ENCODE results near the gene UNC79. TPM values are rescaled to one million over a fixed set of nuclear protein-coding genes. Genes with fewer than 3 reads are reported as not detected.
A peak's percentile ranks its signal among the peaks of the same experiment; 100 is the strongest.

Gene UNC79
- total and polyA plus RNA-seq, 3 donors from 2014 or later, result 4.3 to 10.7 (median 5.5) TPM

DNA sequence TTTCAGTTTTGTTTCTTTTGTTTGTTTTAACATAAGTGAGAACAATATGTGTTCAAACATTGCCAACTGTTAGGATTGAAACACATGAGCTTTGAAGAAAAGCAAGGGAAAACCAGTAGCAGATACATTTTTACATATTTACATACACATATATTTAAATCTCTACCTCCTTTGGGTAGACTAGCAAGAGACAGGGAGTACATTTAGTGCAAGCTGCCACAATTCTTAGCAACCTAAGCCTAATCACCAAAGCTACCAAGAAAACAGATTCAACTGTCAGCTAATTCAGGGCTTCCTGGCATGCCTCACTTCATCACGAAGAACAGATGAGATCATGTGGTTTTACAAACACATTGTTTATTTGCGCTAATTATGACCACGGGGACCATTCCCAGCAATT, 214.5 kb downstream of the UNC79 start:
- TF ChIP-seq POLR2A (IDR thresholded peaks at IDR 0.05), result no peak
- TF ChIP-seq, protein P1, sequence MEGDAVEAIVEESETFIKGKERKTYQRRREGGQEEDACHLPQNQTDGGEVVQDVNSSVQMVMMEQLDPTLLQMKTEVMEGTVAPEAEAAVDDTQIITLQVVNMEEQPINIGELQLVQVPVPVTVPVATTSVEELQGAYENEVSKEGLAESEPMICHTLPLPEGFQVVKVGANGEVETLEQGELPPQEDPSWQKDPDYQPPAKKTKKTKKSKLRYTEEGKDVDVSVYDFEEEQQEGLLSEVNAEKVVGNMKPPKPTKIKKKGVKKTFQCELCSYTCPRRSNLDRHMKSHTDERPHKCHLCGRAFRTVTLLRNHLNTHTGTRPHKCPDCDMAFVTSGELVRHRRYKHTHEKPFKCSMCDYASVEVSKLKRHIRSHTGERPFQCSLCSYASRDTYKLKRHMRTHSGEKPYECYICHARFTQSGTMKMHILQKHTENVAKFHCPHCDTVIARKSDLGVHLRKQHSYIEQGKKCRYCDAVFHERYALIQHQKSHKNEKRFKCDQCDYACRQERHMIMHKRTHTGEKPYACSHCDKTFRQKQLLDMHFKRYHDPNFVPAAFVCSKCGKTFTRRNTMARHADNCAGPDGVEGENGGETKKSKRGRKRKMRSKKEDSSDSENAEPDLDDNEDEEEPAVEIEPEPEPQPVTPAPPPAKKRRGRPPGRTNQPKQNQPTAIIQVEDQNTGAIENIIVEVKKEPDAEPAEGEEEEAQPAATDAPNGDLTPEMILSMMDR (IDR thresholded peaks at IDR 0.05), result no peak
- H3K9me3 ChIP-seq, result no peaks in the 10 kb centered on the region
- no peaks in the 10 kb centered on the region for H3K36me3 ChIP-seq (ENCODE audit: low read depth, missing control alignments)
- no peak for DNase-seq
- no peaks in the 10 kb centered on the region for H3K4me1 ChIP-seq
- WGBS, 2 donors, result 72 to 79% methylated on average over 3 of the region's 3 CpGs
- intact Hi-C loops (cut with DNase I; ENCODE audit: low total_unique reads), result no loop called here
- H3K27ac ChIP-seq, result no peak overlapping the region
- H3K4me3 ChIP-seq, result no peak overlapping the region
- no peaks in the 10 kb centered on the region for H3K27me3 ChIP-seq

GRCh38 chr14:93648440-93649168, 217.9 kb downstream of the UNC79 start:
- Histone ChIP-seq H3K4me3 (no peak overlapping the region), H3K36me3 (ENCODE audit: low read depth, missing control alignments) (no peaks in the 10 kb centered on the region), H3K9me3 (no peaks in the 10 kb centered on the region), H3K27ac (no peak overlapping the region), H3K27me3 (no peaks in the 10 kb centered on the region), H3K4me1 (no peaks in the 10 kb centered on the region)
- no peak for TF ChIP-seq POLR2A (IDR thresholded peaks at IDR 0.05)
- no peak for DNase-seq
- 66 to 76% methylated on average over 5 of the region's 5 CpGs for WGBS, 2 donors
- intact Hi-C loops (cut with DNase I; ENCODE audit: low total_unique reads), result no loop called here

DNA sequence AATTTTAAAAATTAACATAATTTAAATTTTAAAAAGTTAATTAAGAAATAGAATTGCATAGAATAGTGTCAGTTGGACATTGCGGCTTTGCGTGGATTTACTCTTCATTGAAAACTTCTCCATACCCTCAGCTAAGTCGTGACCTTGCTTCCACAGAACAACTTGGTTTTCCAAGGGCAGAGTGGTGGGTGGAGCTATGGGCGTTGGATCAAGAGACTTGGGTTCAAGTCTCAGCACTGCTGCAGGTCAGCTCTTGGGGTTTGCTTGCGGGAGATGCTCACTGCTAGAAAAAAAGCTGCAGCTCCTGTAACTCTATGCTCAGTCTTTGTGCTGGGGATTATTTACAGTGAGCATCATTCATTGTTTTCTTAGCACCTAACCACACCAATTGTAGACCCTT, 223.9 kb downstream of the UNC79 start:
- Histone ChIP-seq H3K4me1 (no peaks in the 10 kb centered on the region), H3K27me3 (no peaks in the 10 kb centered on the region), H3K36me3 (ENCODE audit: low read depth, missing control alignments) (no peaks in the 10 kb centered on the region), H3K27ac (no peak overlapping the region), H3K9me3 (no peaks in the 10 kb centered on the region), H3K4me3 (no peak overlapping the region)
- intact Hi-C loops (cut with DNase I; ENCODE audit: low total_unique reads), result loop anchor here (10.0 kb wide), 1 partner anchor 250 kb away; no protein-coding TSS in a partner anchor
- DNase-seq, result no peak
- 84 to 96% methylated on average over 5 of the region's 5 CpGs for WGBS, 2 donors
- TF ChIP-seq, protein P1 (IDR thresholded peaks at IDR 0.05), result no peak
- no peak for TF ChIP-seq POLR2A (IDR thresholded peaks at IDR 0.05)

GRCh38 chr14:93655078-93655750, 224.5 kb downstream of the UNC79 start:
- DNase-seq, result peak; percentile 47
- Histone ChIP-seq H3K36me3 (ENCODE audit: low read depth, missing control alignments) (no peaks in the 10 kb centered on the region), H3K27ac (no peak overlapping the region), H3K9me3 (no peaks in the 10 kb centered on the region), H3K27me3 (no peaks in the 10 kb centered on the region), H3K4me1 (no peaks in the 10 kb centered on the region), H3K4me3 (no peak overlapping the region)
- TF ChIP-seq POLR2A (IDR thresholded peaks at IDR 0.05), result no peak
- TF ChIP-seq, protein P1 (IDR thresholded peaks at IDR 0.05), result peak in 2 of 3 experiments; percentile 66
- 51 to 52% methylated on average over 10 of the region's 10 CpGs for WGBS, 2 donors
- intact Hi-C loops (cut with DNase I; ENCODE audit: low total_unique reads), result loop anchor here (10.0 kb wide), 1 partner anchor 250 kb away; no protein-coding TSS in a partner anchor

- Histone ChIP-seq H3K4me1 (no peaks in the 10 kb centered on the region), H3K9me3 (no peaks in the 10 kb centered on the region), H3K4me3 (no peak overlapping the region), H3K27me3 (no peaks in the 10 kb centered on the region), H3K36me3 (ENCODE audit: low read depth, missing control alignments) (no peaks in the 10 kb centered on the region), H3K27ac (no peak overlapping the region)
- no peak for TF ChIP-seq POLR2A (IDR thresholded peaks at IDR 0.05)
- TF ChIP-seq, protein P1 (IDR thresholded peaks at IDR 0.05), result no peak
- no peak for DNase-seq
- WGBS, 2 donors, result 88 to 89% methylated on average over 6 of the region's 6 CpGs
- intact Hi-C loops (cut with DNase I; ENCODE audit: low total_unique reads), result loop anchor here (10.0 kb wide), 1 partner anchor 247 kb away; no protein-coding TSS in a partner anchor
These were observed 227.1 kb downstream of the UNC79 start for GRCh38 chr14:93657875-93658274.

Measured in testis (tissue), 3 donors.